RCC 7860 (cell line): ENCODE measurements around the gene ASCC1.
A peak's percentile ranks its signal among the peaks of the same experiment; 100 is the strongest.

Experiments used
- DNase-seq: peaks from one replicate; pipeline ENCODE4 v3.0.0-alpha.2; 2015; ENCODE audit warnings: low spot score
- FAIRE-seq: peaks from 2 replicates; lab custom pipeline; 2012; peaks lifted over from hg19 to GRCh38; lab: Jason Lieb, UNC

Gene ASCC1, protein sequence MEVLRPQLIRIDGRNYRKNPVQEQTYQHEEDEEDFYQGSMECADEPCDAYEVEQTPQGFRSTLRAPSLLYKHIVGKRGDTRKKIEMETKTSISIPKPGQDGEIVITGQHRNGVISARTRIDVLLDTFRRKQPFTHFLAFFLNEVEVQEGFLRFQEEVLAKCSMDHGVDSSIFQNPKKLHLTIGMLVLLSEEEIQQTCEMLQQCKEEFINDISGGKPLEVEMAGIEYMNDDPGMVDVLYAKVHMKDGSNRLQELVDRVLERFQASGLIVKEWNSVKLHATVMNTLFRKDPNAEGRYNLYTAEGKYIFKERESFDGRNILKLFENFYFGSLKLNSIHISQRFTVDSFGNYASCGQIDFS

DNA sequence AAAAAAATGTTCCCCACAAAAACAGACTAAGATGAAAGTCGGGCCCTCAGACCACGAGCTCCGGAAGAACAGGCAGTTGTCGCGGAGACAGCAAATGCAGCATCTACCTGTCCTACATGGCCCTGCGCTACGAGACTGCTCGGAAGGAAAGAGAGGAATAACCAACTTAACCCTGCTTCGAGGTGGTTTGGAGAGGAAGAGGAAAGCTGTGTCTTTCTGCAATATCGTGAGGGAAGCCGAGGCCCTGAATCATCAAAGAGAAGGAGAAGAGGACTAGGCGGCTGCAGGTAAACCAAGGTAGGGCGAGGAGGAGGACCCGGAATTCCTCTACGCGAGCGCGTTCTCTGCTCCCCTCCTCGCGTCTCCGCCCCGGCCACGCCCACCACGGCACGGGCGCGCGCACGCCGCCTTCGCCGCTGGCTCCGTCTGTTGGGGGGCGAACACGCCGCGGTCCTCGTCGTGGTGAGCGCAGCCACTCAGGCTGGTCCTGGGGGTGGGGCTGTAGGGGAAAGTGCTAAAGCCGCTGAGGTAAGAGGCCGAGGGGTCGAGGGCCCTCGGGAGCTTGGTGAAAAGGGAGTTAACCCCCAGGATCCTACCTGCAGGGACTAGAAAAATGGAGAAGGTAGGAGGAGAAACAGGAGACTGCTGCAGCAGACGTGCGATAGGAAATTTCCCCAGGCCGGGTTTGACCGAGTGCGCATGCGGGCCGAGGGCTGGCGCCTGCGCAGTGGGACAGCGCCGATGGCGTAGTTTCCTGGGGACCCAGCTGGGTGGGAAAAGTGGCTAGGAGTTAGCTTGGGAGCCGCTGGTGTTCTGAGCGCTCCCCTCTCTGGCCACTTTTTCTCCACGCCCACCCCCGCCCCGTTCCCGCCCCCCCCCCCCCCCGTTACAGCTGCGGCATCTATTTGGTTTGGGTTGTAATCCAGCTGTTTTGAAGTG lies at the start of gene ASCC1, which contains the start of gene ANAPC16:
ASCC1 (minus strand) TSS at position 666 of the 939 bp plus-strand sequence. CDS start 2,978 bp downstream, outside the sequence.
ANAPC16 (plus strand) TSS at position 402 of the 939 bp plus-strand sequence. CDS start 7,903 bp downstream, outside the sequence.
- DNase-seq (peak; percentile 89), FAIRE-seq (no peak)

DNA sequence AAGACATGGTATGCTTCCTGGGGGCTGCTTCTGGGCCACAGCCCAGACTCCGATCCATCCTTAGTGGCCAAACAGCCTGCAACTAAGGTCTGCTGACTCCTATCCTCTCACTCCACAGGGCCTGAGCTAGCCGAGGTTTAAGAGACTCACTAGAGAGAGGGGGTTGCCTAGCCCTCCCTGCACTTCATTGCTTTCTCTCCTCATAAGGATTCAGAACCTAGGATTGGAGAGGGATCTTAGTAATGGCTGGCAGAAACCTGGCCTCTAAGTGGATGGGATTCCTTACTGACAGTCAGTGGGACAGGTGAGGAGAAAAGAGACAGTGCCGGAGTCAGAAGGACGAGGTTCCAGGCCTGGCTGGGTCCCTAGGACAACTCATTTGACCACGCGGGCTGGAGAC lies 49.4 kb upstream of the ASCC1 start:
- no peak for FAIRE-seq
- DNase-seq, result no peak

DNA sequence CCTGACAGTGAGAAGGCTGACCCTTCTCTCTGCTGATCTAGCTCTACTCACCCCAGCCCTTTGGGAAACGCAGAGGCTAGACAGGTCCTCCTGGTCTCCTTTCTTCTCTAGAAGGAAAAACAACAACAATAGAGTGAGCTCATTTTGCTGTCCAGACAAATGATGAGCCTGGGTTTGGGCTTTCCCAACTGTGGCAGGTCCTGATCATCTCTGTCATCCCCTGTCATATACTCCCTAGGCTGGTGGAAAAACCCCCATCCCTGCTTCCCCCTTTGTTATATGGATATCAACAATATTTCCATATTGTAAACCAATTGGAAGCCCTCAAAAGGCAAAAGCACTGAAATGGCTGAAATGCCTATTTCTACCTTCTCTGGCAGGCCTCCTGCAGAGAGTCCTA lies 48.5 kb upstream of the ASCC1 start:
- no peak for DNase-seq
- no peak for FAIRE-seq

DNA sequence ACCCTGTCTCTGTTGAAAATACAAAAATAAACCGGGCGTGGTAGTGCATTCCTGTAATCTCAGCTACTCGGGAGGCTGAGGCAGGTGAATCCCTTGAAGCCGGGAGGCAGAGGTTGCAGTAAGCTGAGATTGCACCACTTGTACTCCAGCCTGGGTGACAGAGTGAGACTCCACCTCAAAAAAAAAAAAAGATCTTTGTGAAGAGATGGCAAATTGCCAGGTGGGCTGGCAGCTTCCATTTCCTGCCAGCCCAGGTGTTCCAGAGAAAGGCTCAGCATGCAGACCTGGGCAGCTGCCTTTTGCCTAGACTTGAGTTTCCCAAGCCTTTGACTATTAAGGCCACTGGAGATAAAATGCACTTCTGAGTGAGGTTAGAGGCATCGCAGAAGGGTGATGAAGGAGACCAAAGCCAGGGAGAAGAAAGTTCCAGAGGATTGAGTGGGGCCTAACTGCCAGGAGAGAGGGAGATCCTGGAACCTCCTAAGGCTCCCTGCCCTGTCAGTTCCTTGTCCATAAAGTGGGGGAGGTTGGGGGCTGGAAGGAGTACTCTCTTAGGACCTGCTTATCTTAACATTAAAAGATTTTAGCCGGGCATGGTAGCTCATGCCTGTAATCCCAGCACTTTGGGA lies 47.7 kb upstream of the ASCC1 start:
- DNase-seq, result peak; percentile 27
- no peak for FAIRE-seq

DNA sequence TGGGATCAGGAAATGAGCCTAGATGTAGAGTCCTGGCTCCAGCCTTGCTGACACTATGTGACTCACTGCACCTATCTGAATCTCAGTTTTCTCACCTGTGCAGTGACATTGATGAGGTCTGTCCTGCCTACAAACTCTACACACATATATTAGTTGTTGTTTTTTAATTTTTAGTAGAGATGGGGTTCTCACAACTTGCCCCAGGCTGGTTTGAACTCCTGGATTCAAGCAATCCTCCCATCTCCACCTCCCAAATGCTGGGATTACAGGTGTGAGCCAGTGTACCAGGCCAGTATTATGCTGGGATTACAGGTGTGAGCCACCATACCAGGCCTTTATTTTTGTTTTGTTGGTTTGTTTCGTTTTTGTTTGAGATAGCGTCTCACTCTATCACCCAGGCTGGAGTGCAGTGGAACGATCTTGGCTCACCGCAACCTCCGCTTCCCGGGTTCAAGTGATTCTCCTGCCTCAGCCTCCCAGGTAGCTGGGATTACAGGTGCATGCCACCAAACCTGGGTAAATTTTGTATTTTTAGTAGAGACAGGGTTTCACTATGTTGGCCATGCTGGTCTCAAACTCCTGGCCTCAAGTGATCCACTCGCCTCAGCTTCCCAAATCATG lies 45.8 kb upstream of the ASCC1 start:
- no peak for DNase-seq
- no peak for FAIRE-seq

DNA sequence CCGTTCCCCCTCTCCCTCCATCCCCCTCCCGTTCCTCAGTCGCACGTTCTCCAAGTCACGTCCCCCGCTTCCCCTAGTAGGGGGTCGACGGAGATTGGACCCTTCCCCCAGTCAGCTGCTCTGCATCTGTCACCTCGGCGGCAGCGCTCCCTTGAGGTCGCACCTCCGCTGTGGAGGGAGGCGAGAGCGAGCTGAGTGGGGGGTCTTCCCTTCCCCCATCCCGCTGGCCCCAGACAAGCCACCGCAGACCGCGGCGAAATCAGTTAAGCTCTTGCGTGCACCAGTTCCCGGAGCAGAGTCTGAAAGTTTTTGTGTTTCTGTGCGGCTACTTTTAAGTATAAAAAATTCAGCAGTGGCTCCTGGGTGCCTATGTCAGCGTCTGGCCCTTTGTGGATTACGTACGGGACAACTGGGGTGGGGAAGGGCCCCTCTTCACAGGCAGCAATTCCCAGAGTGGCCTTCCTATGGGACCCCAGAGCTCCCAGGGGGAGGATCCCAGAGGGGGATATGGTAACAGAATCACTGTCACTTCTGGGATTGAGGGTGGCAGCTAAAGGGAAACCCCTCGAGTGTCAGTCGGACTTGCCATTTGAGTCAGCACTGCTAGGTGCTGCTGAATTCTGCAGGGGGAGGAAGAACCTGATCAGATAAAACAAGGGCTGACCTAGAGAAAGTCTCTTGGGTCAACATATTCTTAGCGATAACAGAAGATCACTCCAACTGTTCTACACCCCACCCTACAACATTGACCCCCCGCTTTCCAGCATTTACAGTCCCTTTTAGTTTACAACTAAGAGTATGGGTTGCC lies 45.1 kb upstream of the ASCC1 start:
- DNase-seq, result peak; percentile 56
- FAIRE-seq, result no peak

DNA sequence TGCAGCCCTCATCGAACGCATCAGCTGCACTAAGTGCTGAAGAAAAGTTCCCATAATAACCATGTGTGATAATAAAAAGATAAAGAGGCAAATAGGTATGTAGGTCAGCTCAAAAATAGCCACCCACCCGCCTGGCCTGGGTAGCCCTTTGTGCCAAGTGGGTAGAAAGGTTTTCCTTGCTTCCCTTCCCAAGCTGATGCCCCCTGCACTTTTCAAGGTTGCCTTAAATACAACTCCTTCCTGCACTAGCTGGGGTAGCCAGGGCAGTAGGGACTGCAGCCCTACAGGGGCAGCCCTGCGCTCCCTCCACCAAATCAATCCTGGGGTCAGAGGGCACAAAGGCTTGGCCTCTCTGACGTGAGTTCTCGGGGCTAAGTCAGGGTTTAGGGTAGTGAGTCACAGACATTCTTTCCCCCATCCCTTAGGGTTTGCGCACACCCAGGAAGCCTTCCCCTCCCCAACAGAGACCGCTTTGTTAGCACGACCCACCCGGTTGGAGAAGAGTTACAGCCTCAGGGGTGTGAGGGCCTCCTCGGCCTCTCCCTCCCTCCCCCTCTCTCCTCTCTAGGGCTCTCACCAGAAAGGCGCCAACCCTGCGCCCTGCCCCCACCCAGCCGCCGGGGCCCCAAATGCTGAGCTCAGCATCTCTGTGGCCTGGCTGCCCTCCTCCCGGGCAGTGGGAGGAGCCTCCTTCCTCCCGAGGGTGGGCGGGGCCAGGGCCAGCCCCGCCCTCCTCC lies 44.3 kb upstream of the ASCC1 start:
- FAIRE-seq, result no peak
- DNase-seq, result no peak

DNA sequence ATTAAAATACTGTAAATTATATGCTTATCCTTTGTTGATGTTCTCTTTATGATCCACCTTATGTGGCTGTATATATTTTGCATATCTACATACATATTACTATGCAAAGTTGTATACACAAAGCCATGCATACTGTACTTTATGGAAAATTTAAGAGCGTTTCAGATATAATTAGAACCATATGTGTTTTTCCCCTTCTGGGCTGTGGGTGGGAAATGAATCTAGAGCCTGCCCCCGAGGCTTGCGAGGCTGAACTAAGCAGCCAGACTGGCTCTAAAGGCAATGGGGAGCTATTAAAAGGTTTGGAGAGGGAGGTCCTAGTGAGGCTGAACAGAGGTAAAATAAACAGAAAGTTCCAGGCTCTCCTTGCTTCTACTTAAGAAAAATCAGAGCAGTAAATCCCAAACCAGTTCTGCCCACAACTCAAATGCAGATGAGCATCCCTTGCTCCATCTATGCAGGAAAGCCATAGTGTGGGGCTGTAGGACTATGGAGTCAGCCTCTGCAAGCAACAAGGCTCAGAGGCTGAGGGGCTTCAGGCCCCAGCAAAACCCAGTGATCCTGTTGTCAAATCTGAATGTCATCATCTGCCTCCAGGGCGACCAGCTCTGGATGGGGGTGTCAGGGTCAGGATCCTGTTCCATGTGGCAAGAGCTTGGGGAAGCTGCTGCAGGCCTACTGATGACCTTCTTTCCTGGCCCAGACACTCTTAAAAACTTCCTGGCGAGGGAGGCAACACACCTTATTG lies 43.6 kb upstream of the ASCC1 start:
- FAIRE-seq, result no peak
- DNase-seq, result no peak

DNA sequence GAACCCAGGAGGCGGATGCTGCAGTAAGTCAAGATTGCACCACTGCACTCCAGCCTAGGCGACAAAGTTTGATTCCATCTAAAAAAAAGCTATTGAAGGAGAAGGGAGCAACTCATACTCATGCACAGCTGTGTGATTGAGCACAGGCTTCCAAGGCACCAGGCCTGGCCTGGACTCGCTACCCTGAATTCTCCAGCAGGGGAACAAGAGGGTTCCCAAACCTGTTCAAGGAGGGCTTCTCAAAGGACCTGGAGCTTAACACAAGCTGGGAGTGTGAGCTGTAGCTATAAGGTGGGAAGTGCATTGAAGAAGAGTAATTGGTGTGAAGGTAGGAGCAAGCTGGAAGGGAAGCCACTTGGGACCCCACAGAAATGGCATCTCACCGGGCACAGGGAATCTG lies 42.5 kb upstream of the ASCC1 start:
- DNase-seq, result no peak
- FAIRE-seq, result no peak

DNA sequence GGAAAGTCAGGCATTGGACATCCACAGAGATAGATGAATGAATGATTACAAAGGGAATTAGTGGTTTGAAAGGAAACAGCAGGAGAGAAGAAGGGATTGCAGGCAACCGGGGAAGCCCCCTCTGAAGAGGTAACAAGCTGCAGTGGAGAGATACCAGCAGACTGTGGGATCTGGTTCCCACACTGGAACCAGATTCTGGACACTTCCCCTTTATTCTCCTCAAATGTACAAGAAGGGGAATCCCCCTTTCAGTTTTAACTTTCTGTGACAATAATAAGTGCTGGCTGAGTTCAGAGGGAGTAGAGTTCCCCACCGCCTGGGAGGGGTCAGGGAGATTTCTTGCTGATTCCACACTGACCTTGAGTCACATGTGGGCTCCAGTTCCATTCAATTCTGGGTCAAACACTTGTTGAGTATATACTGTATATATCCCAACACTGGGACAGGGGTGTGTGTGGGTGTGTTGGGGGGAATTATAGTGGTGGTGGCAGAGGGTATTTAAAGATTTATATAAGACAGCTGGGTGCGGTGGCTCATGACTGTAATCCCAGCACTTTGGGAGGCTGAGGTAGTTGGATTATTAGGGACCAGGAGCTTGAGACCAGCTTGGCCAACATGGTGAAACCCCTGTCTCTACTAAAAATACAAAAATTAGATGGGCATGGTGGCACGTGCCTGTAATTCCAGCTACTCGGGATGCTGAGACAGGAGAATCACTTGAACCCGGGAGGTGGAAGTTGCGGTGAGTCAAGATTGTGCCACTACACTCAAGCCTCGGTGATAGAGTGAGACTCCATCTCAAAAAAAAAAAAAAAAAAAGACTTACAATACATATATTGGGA lies 41.2 kb upstream of the ASCC1 start:
- DNase-seq (no peak), FAIRE-seq (no peak)

DNA sequence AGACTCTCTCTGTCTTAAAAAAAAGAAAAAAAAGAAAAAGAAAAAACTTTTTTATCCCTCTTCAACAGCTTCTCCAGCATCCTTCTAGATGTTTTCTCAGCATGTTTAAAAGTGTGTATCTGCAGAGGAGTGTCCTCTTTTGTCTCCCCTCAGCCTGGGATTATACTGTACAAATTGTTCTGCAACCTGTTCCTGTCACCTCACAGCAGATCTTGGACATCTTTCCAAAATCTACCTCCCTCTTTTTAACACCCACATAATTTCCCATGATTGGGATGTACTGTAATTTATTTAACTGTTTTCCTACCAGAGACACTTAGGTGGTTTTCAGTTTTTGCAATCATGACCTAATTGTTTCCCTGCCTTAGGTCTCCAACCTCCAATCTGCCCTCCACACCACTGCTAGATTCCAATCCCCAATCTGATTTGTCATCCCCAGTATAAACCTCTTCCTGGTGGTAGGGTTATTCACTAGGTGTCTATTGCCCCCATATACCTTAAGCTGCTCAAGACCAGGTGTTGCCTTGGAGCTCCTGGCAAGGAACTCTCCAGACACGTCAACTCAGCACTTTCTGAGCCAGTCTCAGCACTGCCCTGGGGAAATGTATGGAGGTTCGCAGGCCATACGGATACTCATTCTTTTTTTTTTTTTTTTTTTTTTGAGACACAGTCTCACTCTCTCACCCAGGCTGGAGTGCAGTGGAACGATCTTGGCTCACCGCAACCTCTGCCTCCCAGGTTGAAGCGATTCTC lies 40.1 kb upstream of the ASCC1 start:
- DNase-seq, result no peak
- no peak for FAIRE-seq

DNA sequence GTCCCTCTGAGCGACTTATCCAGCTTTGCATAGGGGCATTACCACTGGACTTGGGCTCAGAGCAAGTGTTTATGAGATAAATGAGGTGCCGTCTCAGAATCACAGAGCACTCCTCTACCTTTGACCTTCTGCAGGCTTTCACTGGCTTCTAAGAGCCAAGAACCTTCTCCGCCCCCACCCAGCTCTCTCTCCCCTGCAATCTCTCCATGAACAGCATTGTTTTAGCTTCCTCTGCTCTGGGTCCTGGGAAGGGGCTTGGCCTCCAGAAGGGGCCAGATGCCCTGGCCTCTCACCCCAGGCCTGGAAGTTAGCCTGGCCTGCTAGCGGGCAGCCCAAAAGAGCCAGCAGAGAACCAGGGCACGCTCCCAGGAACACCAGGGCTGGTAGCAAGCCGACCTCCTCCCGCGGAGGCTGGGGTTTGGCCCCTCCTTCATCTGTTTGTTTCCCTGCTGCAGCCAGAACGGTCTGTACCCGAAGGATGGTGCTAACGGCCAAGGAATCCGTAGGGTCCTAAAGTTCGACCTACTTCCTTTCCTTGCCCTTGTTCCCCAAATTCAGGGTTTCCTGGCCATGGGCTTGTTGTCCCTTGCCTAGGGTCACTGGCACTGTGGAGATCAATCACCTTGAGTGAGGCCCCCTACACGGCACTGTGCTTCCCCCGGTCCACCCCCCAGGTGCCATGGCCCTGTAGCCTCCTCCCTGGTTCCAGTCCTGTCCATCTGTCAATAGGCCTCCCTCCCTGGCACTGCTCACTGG lies 38.9 kb upstream of the ASCC1 start:
- FAIRE-seq (no peak), DNase-seq (no peak)

DNA sequence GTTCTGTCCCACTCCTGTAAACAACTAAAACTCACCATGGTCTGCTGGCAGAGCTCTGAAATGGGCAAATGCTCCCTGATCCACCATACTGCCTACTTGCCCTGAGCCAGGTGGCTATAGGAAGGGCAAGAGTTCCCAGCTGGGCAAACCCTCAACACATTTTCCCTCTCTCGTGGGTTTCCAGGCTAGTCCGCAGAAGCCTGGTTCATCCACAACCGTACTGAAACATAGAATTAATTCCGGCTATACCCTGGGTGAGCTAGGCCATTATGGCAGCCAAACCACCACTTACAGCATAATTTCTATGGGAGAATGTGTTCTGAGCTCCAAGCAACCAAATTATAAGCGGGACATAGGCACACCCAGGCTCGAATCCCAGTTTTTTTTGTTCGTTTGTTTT lies 37.5 kb upstream of the ASCC1 start:
- no peak for FAIRE-seq
- no peak for DNase-seq

DNA sequence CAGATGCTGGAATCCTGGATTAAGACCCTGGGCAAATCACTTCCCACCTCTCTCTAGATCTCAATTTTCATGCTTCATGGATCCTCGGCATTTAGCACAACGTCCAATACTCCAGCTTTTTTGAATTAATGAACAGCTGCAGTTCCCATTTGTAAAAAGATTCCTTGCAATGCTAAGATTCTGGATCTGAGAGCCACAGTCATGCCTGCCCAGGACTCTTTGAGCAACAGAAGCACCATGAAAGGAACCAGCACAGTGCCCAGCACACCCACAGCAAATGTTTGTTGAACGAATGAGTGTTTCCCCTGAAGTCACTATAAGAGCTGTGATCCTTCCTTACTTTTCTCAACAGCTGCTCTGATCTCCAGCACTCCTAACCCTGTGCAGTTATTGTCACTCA lies 36.9 kb upstream of the ASCC1 start:
- FAIRE-seq (no peak), DNase-seq (no peak)

DNA sequence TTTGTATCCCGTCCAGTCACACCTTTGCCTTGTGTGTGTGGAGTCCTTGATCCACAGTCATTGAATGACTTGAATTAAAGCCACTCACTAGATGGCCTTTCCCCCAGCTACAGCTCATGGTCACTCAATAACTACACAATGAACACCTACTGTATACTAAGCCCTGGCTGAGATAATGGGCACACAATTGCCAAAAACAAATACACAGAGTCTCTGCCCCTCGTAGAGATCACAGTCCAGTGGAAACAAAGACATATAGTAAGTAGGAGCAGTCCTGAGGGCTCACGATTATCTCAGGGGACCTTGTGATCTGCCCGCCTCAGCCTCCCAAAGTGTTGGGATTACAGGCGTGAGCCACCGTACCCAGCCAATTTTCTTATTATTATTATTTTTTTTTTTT lies 35.6 kb upstream of the ASCC1 start:
- DNase-seq, result no peak
- FAIRE-seq, result no peak

DNA sequence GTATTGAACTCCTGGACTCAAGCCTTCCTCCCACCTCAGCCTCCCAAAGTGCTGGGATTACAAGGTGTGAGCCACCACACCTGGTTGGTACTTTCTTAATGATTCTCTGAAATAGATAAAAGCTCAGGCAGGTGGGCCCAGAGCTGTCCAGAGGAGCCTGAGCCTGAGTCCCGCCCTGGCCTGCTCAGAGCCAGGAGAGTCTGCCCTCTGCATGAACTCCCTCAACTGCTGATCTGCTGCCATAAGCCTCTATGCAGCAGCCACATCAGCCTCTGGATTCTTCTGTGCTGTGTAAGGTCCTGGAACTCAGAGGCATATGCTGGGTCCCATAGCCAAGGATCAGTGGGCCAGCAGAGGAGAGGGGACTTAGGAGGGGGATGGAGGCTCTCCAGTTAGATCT lies 34.6 kb upstream of the ASCC1 start:
- FAIRE-seq (no peak), DNase-seq (no peak)
